Neutrophil (primary cell): ENCODE measurements around the gene CAMTA1.

ENCODE experiments used
- H3K27ac ChIP-seq: fragments of 200-600 bp; sonication (generic); 2 replicates; pipeline ENCODE4 v1.5.1; 2016; ENCODE audit warnings: mild to moderate bottlenecking, moderate library complexity
- H3K27me3 ChIP-seq: fragments of 200-600 bp; sonication (generic); 2 replicates; pipeline ENCODE4 v1.6.0; 2016; ENCODE audit warnings: mild to moderate bottlenecking
- H3K36me3 ChIP-seq: fragments of 200-600 bp; sonication (generic); 2 replicates; pipeline ENCODE4 v1.5.1; 2017
- H3K4me1 ChIP-seq, 2 experiments: fragments of 200-600 bp in 1 of 2; sonication (generic) in 1 of 2; 1 replicate in 1 of 2; 2 replicates in 1 of 2; pipeline versions ENCODE4 v1.5.1 to v1.6.1; 2013 to 2016; ENCODE audit warnings: low read depth in 1 of 2, low read length in 1 of 2, mild to moderate bottlenecking in 1 of 2, moderate library complexity in 1 of 2; ENCODE audit not compliant: control insufficient read depth in 1 of 2, insufficient read depth in 1 of 2
- H3K4me3 ChIP-seq, 2 experiments: fragments of 200-600 bp in 1 of 2; sonication (generic) in 1 of 2; 1 replicate in 1 of 2; 2 replicates in 1 of 2; pipeline ENCODE4 v1.5.1; 2013 to 2016; ENCODE audit warnings: low read depth in 1 of 2, low read length in 1 of 2, mild to moderate bottlenecking in 1 of 2, moderate library complexity in 1 of 2
- H3K9me3 ChIP-seq: fragments of 200-600 bp; sonication (generic); 2 replicates; pipeline ENCODE4 v1.5.1; 2016
- CTCF ChIP-seq: fragments of 200-600 bp; sonication (generic); IDR thresholded peaks from 2 replicates; pipeline ENCODE4 v1.5.1; 2016; ENCODE audit warnings: antibody characterized with exemption

The CAMTA1 gene

GRCh38 chr1:7712731-7713323, 927.6 kb downstream of the CAMTA1 start:
- H3K4me1 ChIP-seq = no peaks in the 10 kb centered on the region
- no peak overlapping the region for H3K4me3 ChIP-seq
- no peaks in the 10 kb centered on the region for H3K9me3 ChIP-seq
- H3K27ac ChIP-seq = no peak overlapping the region
- no peak for TF ChIP-seq CTCF
- H3K36me3 ChIP-seq = no peaks in the 10 kb centered on the region
- peaks cover 68% of the 10 kb centered on the region for H3K27me3 ChIP-seq

GRCh38 chr1:7716506-7716905, 931.3 kb downstream of the CAMTA1 start:
- Histone ChIP-seq H3K27ac (no peak overlapping the region), H3K27me3 (peaks cover 40% of the 10 kb centered on the region), H3K4me3 (no peak overlapping the region), H3K9me3 (no peaks in the 10 kb centered on the region), H3K4me1 (no peaks in the 10 kb centered on the region), H3K36me3 (no peaks in the 10 kb centered on the region)
- no peak for TF ChIP-seq CTCF

DNA sequence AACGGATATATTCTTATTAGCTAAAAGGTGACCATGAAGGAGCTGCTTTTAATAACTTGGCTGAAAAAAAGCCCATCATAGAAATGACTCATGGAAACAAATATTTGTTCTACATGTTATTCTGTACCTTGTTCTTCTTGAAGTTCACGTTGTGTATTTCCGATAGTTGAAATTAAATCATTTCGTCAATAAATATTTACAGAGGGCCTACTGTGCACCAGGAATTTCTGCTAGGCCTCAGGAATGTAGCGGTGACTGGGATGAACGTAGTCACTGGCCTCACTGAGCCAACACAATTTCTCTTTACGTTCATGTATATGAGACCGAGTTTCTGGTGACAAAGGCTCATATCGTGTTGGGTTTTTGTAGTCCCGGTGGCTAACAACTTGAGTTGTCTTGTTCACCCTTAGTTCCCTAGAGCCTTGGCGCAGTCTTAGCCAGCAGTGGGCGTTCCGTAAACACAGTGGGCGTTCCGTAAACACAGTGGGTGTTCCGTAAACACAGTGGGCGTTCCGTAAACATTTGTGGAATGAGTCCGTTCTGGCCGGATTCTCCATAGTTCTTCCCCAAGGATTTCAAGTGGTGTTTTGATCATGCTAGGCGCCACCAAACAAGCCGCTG, 932.6 kb downstream of the CAMTA1 start:
- Histone ChIP-seq H3K27ac (no peak overlapping the region), H3K27me3 (peaks cover 31% of the 10 kb centered on the region), H3K4me1 (no peaks in the 10 kb centered on the region), H3K4me3 (no peak overlapping the region), H3K36me3 (no peaks in the 10 kb centered on the region), H3K9me3 (no peaks in the 10 kb centered on the region)
- TF ChIP-seq CTCF = no peak

- no peak overlapping the region for H3K27ac ChIP-seq
- H3K36me3 ChIP-seq = no peaks in the 10 kb centered on the region
- no peaks in the 10 kb centered on the region for H3K4me1 ChIP-seq
- no peak overlapping the region for H3K4me3 ChIP-seq
- no peaks in the 10 kb centered on the region for H3K9me3 ChIP-seq
- H3K27me3 ChIP-seq = peaks cover 16% of the 10 kb centered on the region
- TF ChIP-seq CTCF = no peak
These were observed 934.3 kb downstream of the CAMTA1 start for GRCh38 chr1:7719468-7720094.

- Histone ChIP-seq H3K4me3 (no peak overlapping the region), H3K27ac (no peak overlapping the region), H3K9me3 (no peaks in the 10 kb centered on the region), H3K36me3 (no peaks in the 10 kb centered on the region), H3K4me1 (no peaks in the 10 kb centered on the region), H3K27me3 (no peaks in the 10 kb centered on the region)
- no peak for TF ChIP-seq CTCF
These were observed 936.9 kb downstream of the CAMTA1 start for GRCh38 chr1:7721940-7722669.
